ENCODE measurements around the gene SALL4.
"Not testable (repeated sequence)": the region's sequence is repeated elsewhere in the genome, so short reads cannot be mapped to it uniquely, and the experiment has no call there.

Gene SALL4

DNA sequence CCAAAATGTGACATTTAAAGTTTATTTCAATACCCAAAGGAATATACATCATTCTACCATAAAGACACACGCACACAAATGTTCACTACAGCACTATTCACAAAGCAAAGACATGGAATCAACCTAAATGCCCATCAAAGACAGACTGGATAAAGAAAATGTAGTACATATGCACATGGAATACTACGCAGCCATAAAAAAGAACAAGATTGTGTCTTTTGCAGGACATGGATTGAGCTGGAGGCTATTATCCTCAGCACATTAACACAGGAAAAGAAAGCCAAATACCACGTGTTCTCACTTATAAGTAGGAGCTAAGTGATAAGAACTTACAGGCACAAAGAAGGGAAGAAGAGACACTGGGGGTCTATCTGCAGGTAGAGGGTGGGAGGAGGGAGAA is 56.5 kb downstream of the SALL4 start:
- no peak for ATAC-seq

GRCh38 chr20:51740838-51741237 is 61.5 kb downstream of the SALL4 start:
- ATAC-seq: no peak

More for the DNA sequence above, 56.5 kb downstream of the SALL4 start:
- TF ChIP-seq, protein P1, sequence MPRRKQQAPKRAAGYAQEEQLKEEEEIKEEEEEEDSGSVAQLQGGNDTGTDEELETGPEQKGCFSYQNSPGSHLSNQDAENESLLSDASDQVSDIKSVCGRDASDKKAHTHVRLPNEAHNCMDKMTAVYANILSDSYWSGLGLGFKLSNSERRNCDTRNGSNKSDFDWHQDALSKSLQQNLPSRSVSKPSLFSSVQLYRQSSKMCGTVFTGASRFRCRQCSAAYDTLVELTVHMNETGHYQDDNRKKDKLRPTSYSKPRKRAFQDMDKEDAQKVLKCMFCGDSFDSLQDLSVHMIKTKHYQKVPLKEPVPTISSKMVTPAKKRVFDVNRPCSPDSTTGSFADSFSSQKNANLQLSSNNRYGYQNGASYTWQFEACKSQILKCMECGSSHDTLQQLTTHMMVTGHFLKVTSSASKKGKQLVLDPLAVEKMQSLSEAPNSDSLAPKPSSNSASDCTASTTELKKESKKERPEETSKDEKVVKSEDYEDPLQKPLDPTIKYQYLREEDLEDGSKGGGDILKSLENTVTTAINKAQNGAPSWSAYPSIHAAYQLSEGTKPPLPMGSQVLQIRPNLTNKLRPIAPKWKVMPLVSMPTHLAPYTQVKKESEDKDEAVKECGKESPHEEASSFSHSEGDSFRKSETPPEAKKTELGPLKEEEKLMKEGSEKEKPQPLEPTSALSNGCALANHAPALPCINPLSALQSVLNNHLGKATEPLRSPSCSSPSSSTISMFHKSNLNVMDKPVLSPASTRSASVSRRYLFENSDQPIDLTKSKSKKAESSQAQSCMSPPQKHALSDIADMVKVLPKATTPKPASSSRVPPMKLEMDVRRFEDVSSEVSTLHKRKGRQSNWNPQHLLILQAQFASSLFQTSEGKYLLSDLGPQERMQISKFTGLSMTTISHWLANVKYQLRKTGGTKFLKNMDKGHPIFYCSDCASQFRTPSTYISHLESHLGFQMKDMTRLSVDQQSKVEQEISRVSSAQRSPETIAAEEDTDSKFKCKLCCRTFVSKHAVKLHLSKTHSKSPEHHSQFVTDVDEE (CRISPR knock-in tag; IDR thresholded peaks at IDR 0.05): no peak
- TF ChIP-seq GLIS3 (CRISPR knock-in tag; IDR thresholded peaks at IDR 0.05) (no peak), RARB (CRISPR knock-in tag; IDR thresholded peaks at IDR 0.05) (no peak), ZNF70 (CRISPR knock-in tag; IDR thresholded peaks at IDR 0.05) (no peak), ZNF565 (CRISPR knock-in tag; conservative IDR thresholded peaks at IDR 0.05; ENCODE audit: low read depth) (no peak), ESRRG (CRISPR knock-in tag; IDR thresholded peaks at IDR 0.05) (no peak), CSDC2 (CRISPR knock-in tag; IDR thresholded peaks at IDR 0.05) (no peak), ISL1 (CRISPR knock-in tag; IDR thresholded peaks at IDR 0.05) (no peak), PPARA (CRISPR knock-in tag; IDR thresholded peaks at IDR 0.05; ENCODE audit: borderline replicate concordance) (no peak), TOX (CRISPR knock-in tag; IDR thresholded peaks at IDR 0.05; ENCODE audit: borderline replicate concordance) (no peak), SNAI2 (CRISPR knock-in tag; IDR thresholded peaks at IDR 0.05) (no peak), ZFP30 (CRISPR knock-in tag; IDR thresholded peaks at IDR 0.05) (no peak), ZNF8 (CRISPR knock-in tag; IDR thresholded peaks at IDR 0.05) (no peak), ZFP3 (CRISPR knock-in tag; IDR thresholded peaks at IDR 0.05) (no peak)
- TF ChIP-seq, protein P2, sequence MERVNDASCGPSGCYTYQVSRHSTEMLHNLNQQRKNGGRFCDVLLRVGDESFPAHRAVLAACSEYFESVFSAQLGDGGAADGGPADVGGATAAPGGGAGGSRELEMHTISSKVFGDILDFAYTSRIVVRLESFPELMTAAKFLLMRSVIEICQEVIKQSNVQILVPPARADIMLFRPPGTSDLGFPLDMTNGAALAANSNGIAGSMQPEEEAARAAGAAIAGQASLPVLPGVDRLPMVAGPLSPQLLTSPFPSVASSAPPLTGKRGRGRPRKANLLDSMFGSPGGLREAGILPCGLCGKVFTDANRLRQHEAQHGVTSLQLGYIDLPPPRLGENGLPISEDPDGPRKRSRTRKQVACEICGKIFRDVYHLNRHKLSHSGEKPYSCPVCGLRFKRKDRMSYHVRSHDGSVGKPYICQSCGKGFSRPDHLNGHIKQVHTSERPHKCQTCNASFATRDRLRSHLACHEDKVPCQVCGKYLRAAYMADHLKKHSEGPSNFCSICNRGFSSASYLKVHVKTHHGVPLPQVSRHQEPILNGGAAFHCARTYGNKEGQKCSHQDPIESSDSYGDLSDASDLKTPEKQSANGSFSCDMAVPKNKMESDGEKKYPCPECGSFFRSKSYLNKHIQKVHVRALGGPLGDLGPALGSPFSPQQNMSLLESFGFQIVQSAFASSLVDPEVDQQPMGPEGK (CRISPR knock-in tag; IDR thresholded peaks at IDR 0.05; ENCODE audit: borderline replicate concordance): no peak
- TF ChIP-seq, protein P3, sequence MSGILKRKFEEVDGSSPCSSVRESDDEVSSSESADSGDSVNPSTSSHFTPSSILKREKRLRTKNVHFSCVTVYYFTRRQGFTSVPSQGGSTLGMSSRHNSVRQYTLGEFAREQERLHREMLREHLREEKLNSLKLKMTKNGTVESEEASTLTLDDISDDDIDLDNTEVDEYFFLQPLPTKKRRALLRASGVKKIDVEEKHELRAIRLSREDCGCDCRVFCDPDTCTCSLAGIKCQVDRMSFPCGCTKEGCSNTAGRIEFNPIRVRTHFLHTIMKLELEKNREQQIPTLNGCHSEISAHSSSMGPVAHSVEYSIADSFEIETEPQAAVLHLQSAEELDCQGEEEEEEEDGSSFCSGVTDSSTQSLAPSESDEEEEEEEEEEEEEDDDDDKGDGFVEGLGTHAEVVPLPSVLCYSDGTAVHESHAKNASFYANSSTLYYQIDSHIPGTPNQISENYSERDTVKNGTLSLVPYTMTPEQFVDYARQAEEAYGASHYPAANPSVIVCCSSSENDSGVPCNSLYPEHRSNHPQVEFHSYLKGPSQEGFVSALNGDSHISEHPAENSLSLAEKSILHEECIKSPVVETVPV (CRISPR knock-in tag; IDR thresholded peaks at IDR 0.05): no peak
- TF ChIP-seq, protein P4, sequence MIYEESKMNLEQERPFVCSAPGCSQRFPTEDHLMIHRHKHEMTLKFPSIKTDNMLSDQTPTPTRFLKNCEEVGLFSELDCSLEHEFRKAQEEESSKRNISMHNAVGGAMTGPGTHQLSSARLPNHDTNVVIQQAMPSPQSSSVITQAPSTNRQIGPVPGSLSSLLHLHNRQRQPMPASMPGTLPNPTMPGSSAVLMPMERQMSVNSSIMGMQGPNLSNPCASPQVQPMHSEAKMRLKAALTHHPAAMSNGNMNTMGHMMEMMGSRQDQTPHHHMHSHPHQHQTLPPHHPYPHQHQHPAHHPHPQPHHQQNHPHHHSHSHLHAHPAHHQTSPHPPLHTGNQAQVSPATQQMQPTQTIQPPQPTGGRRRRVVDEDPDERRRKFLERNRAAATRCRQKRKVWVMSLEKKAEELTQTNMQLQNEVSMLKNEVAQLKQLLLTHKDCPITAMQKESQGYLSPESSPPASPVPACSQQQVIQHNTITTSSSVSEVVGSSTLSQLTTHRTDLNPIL (CRISPR knock-in tag; IDR thresholded peaks at IDR 0.05; ENCODE audit: low read depth): no peak

DNA sequence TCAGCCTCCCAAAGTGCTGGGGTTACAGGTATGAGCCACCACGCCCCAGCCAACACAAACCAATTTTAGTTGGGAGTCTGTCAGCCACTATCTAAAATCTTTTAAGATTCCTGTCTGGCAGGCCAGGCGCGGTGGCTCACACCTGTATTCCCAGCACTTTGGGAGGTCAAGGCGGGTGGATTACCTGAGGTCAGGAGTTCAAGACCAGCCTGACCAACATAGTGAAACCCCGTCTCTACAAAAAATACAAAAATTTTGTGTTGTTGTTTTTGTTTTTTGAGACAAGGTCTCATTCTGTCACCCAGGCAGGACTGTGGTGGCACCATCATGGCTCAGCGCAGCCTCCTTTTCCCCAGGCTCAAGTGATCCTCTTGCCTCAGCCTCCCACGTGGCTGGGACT is 62.0 kb downstream of the SALL4 start:
- ATAC-seq: not testable (repeated sequence)

More at GRCh38 chr20:51740838-51741237, 61.5 kb downstream of the SALL4 start:
- no peak for TF ChIP-seq ZNF8 (CRISPR knock-in tag; IDR thresholded peaks at IDR 0.05)
- TF ChIP-seq, protein P3 (CRISPR knock-in tag; IDR thresholded peaks at IDR 0.05): no peak
- TF ChIP-seq ARNTL (CRISPR knock-in tag; IDR thresholded peaks at IDR 0.05; ENCODE audit: borderline replicate concordance, low read depth): no peak
- no peak for TF ChIP-seq CSDC2 (CRISPR knock-in tag; IDR thresholded peaks at IDR 0.05)
- no peak for TF ChIP-seq ZNF70 (CRISPR knock-in tag; IDR thresholded peaks at IDR 0.05)
- TF ChIP-seq ZFP30 (CRISPR knock-in tag; IDR thresholded peaks at IDR 0.05): no peak
- TF ChIP-seq ZC3H10 (CRISPR knock-in tag; IDR thresholded peaks at IDR 0.05): no peak
- TF ChIP-seq, protein P1 (CRISPR knock-in tag; IDR thresholded peaks at IDR 0.05): no peak
- no peak for TF ChIP-seq TOX (CRISPR knock-in tag; IDR thresholded peaks at IDR 0.05; ENCODE audit: borderline replicate concordance)
- no peak for TF ChIP-seq TCF4 (CRISPR knock-in tag; IDR thresholded peaks at IDR 0.05; ENCODE audit: borderline replicate concordance)

Measured in SK-N-SH treated with all-trans-retinoic acid at 6 μM for 48 hours (cell line).